Uterus (tissue), 2 donors: Measurements from ENCODE around the gene DLG1.

Experiments
- POLR2A ChIP-seq, 2 donors: fragments of 450-650 bp; IDR thresholded peaks; one replicate each; pipeline ENCODE4 v1.6.1; 2016; ENCODE audit warnings: antibody characterized with exemption in 2 of 2, mild to moderate bottlenecking in 1 of 2, moderate library complexity in 1 of 2
- TF ChIP-seq, protein P1 (sequence below), 4 experiments: fragments of 200-600 bp in 2 of 4; fragments of 450-650 bp in 2 of 4; sonication (generic) in 2 of 4; IDR thresholded peaks; one replicate each; pipeline ENCODE4 v1.5.1; 2016 to 2019; ENCODE audit warnings: antibody characterized with exemption in 4 of 4, mild to moderate bottlenecking in 2 of 4, moderate library complexity in 1 of 4

DNA sequence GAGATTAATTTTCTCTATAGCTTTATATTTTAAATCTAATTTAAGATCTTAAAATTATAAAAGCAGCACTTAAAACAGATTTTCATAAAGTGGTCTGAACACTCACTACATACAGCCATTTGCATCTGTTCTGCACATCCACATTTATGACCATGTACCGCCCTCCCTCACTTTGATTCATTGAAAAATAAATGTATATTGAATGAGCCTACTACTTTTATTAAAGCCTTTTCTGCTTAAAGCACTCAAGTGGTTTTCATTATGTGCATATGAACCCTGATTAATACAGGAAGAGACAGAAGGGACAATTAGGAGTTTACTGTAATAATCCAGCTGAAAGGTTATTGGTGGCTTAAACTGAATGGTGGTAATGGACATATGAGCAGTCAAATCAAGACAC, 129.4 kb downstream of the DLG1 start:
- TF ChIP-seq, protein P1, sequence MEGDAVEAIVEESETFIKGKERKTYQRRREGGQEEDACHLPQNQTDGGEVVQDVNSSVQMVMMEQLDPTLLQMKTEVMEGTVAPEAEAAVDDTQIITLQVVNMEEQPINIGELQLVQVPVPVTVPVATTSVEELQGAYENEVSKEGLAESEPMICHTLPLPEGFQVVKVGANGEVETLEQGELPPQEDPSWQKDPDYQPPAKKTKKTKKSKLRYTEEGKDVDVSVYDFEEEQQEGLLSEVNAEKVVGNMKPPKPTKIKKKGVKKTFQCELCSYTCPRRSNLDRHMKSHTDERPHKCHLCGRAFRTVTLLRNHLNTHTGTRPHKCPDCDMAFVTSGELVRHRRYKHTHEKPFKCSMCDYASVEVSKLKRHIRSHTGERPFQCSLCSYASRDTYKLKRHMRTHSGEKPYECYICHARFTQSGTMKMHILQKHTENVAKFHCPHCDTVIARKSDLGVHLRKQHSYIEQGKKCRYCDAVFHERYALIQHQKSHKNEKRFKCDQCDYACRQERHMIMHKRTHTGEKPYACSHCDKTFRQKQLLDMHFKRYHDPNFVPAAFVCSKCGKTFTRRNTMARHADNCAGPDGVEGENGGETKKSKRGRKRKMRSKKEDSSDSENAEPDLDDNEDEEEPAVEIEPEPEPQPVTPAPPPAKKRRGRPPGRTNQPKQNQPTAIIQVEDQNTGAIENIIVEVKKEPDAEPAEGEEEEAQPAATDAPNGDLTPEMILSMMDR (IDR thresholded peaks at IDR 0.05) = no peak
- TF ChIP-seq POLR2A (IDR thresholded peaks at IDR 0.05) = no peak
